ENCODE data around the gene CAMP.
"Not testable (repeated sequence)": the region's sequence is repeated elsewhere in the genome, so short reads cannot be mapped to it uniquely, and the experiment has no call there.

Gene CAMP

GRCh38 chr3:48196611-48197010 is 26.7 kb upstream of the CAMP start:
- H3K4me1 Mint-ChIP-seq (ENCODE audit: low read depth) = no peaks in the 10 kb centered on the region

GRCh38 chr3:48199117-48199516 is 24.2 kb upstream of the CAMP start:
- no peak overlapping the region for H3K27ac Mint-ChIP-seq
- no peaks in the 10 kb centered on the region for H3K36me3 Mint-ChIP-seq
- H3K4me3 Mint-ChIP-seq = no peak overlapping the region
- no peaks in the 10 kb centered on the region for H3K9me3 Mint-ChIP-seq (ENCODE audit: low read depth)
- H3K27me3 Mint-ChIP-seq = no peaks in the 10 kb centered on the region
- H3K4me1 Mint-ChIP-seq (ENCODE audit: low read depth) = no peaks in the 10 kb centered on the region

More at GRCh38 chr3:48196611-48197010, 26.7 kb upstream of the CAMP start:
- no peaks in the 10 kb centered on the region for H3K9me3 Mint-ChIP-seq (ENCODE audit: low read depth)
- no peak overlapping the region for H3K4me3 Mint-ChIP-seq
- H3K27me3 Mint-ChIP-seq = no peaks in the 10 kb centered on the region
- H3K36me3 Mint-ChIP-seq = no peaks in the 10 kb centered on the region
- no peak overlapping the region for H3K27ac Mint-ChIP-seq

- no peak overlapping the region for H3K27ac Mint-ChIP-seq
- no peaks in the 10 kb centered on the region for H3K27me3 Mint-ChIP-seq
- H3K9me3 Mint-ChIP-seq (ENCODE audit: low read depth) = no peaks in the 10 kb centered on the region
- no peaks in the 10 kb centered on the region for H3K4me1 Mint-ChIP-seq (ENCODE audit: low read depth)
- no peak overlapping the region for H3K4me3 Mint-ChIP-seq
- no peaks in the 10 kb centered on the region for H3K36me3 Mint-ChIP-seq
These were observed 20.7 kb upstream of the CAMP start for GRCh38 chr3:48202632-48203031.

GRCh38 chr3:48208076-48208475 is 15.2 kb upstream of the CAMP start:
- Mint-ChIP-seq H3K27ac (no peak overlapping the region), H3K9me3 (ENCODE audit: low read depth) (no peaks in the 10 kb centered on the region), H3K36me3 (no peaks in the 10 kb centered on the region), H3K4me3 (no peak overlapping the region), H3K4me1 (ENCODE audit: low read depth) (no peaks in the 10 kb centered on the region), H3K27me3 (no peaks in the 10 kb centered on the region)

- H3K4me1 Mint-ChIP-seq (ENCODE audit: low read depth) = no peaks in the 10 kb centered on the region
- no peaks in the 10 kb centered on the region for H3K36me3 Mint-ChIP-seq
- H3K4me3 Mint-ChIP-seq = no peak overlapping the region
- H3K27ac Mint-ChIP-seq = no peak overlapping the region
- H3K9me3 Mint-ChIP-seq (ENCODE audit: low read depth) = no peaks in the 10 kb centered on the region
- H3K27me3 Mint-ChIP-seq = no peaks in the 10 kb centered on the region
These were observed 13.8 kb upstream of the CAMP start for GRCh38 chr3:48209445-48209844.

- H3K27me3 Mint-ChIP-seq; H3K9me3 Mint-ChIP-seq (ENCODE audit: low read depth); H3K36me3 Mint-ChIP-seq; H3K27ac Mint-ChIP-seq; H3K4me1 Mint-ChIP-seq (ENCODE audit: low read depth); H3K4me3 Mint-ChIP-seq: not testable (repeated sequence)
These were observed 12.8 kb upstream of the CAMP start for GRCh38 chr3:48210534-48210933.

- not testable (repeated sequence) for H3K4me3 Mint-ChIP-seq; H3K27ac Mint-ChIP-seq; H3K27me3 Mint-ChIP-seq; H3K4me1 Mint-ChIP-seq (ENCODE audit: low read depth); H3K36me3 Mint-ChIP-seq; H3K9me3 Mint-ChIP-seq (ENCODE audit: low read depth)
These were observed 11.5 kb upstream of the CAMP start for GRCh38 chr3:48211776-48212175.

GRCh38 chr3:48214225-48214624 is 9.1 kb upstream of the CAMP start:
- no peaks in the 10 kb centered on the region for H3K27me3 Mint-ChIP-seq
- no peak overlapping the region for H3K27ac Mint-ChIP-seq
- H3K9me3 Mint-ChIP-seq (ENCODE audit: low read depth) = no peaks in the 10 kb centered on the region

GRCh38 chr3:48215019-48215418 is 8.3 kb upstream of the CAMP start:
- H3K4me1 Mint-ChIP-seq (ENCODE audit: low read depth) = no peaks in the 10 kb centered on the region
- H3K27ac Mint-ChIP-seq = no peak overlapping the region
- H3K36me3 Mint-ChIP-seq = no peaks in the 10 kb centered on the region
- no peak overlapping the region for H3K4me3 Mint-ChIP-seq
- H3K27me3 Mint-ChIP-seq = no peaks in the 10 kb centered on the region
- no peaks in the 10 kb centered on the region for H3K9me3 Mint-ChIP-seq (ENCODE audit: low read depth)

More at GRCh38 chr3:48214225-48214624, 9.1 kb upstream of the CAMP start:
- no peaks in the 10 kb centered on the region for H3K36me3 Mint-ChIP-seq
- H3K4me3 Mint-ChIP-seq = no peak overlapping the region
- H3K4me1 Mint-ChIP-seq (ENCODE audit: low read depth) = no peaks in the 10 kb centered on the region

GRCh38 chr3:48215466-48215865 is 7.8 kb upstream of the CAMP start:
- no peaks in the 10 kb centered on the region for H3K36me3 Mint-ChIP-seq
- H3K9me3 Mint-ChIP-seq (ENCODE audit: low read depth) = no peaks in the 10 kb centered on the region
- H3K27ac Mint-ChIP-seq = no peak overlapping the region
- no peaks in the 10 kb centered on the region for H3K4me1 Mint-ChIP-seq (ENCODE audit: low read depth)
- no peaks in the 10 kb centered on the region for H3K27me3 Mint-ChIP-seq
- H3K4me3 Mint-ChIP-seq = no peak overlapping the region

- Mint-ChIP-seq H3K4me3 (no peak overlapping the region), H3K36me3 (no peaks in the 10 kb centered on the region), H3K27me3 (no peaks in the 10 kb centered on the region), H3K4me1 (ENCODE audit: low read depth) (no peaks in the 10 kb centered on the region), H3K9me3 (ENCODE audit: low read depth) (no peaks in the 10 kb centered on the region), H3K27ac (no peak overlapping the region)
These were observed 7.4 kb upstream of the CAMP start for GRCh38 chr3:48215876-48216275.

GRCh38 chr3:48217449-48217848 is 5.8 kb upstream of the CAMP start:
- Mint-ChIP-seq H3K4me3 (no peak overlapping the region), H3K36me3 (no peaks in the 10 kb centered on the region), H3K4me1 (ENCODE audit: low read depth) (no peaks in the 10 kb centered on the region), H3K27me3 (no peaks in the 10 kb centered on the region), H3K9me3 (ENCODE audit: low read depth) (no peaks in the 10 kb centered on the region), H3K27ac (no peak overlapping the region)

GRCh38 chr3:48218537-48218936 is 4.8 kb upstream of the CAMP start:
- no peaks in the 10 kb centered on the region for H3K4me1 Mint-ChIP-seq (ENCODE audit: low read depth)
- no peak overlapping the region for H3K27ac Mint-ChIP-seq
- H3K36me3 Mint-ChIP-seq = no peaks in the 10 kb centered on the region
- no peak overlapping the region for H3K4me3 Mint-ChIP-seq
- no peaks in the 10 kb centered on the region for H3K27me3 Mint-ChIP-seq
- no peaks in the 10 kb centered on the region for H3K9me3 Mint-ChIP-seq (ENCODE audit: low read depth)

- Mint-ChIP-seq H3K36me3 (no peaks in the 10 kb centered on the region), H3K9me3 (ENCODE audit: low read depth) (no peaks in the 10 kb centered on the region), H3K4me1 (ENCODE audit: low read depth) (no peaks in the 10 kb centered on the region), H3K27me3 (no peaks in the 10 kb centered on the region), H3K4me3 (no peak overlapping the region), H3K27ac (no peak overlapping the region)
These were observed 3.8 kb upstream of the CAMP start for GRCh38 chr3:48219543-48219942.

- Mint-ChIP-seq H3K27ac (no peak overlapping the region), H3K36me3 (no peaks in the 10 kb centered on the region), H3K4me1 (ENCODE audit: low read depth) (no peaks in the 10 kb centered on the region), H3K4me3 (no peak overlapping the region), H3K9me3 (ENCODE audit: low read depth) (no peaks in the 10 kb centered on the region), H3K27me3 (no peaks in the 10 kb centered on the region)
These were observed 2.5 kb upstream of the CAMP start for GRCh38 chr3:48220746-48221145.

GRCh38 chr3:48225587-48225986 is 2.3 kb downstream of the CAMP start:
- H3K27me3 Mint-ChIP-seq = no peaks in the 10 kb centered on the region
- H3K4me3 Mint-ChIP-seq = no peak overlapping the region
- no peaks in the 10 kb centered on the region for H3K9me3 Mint-ChIP-seq (ENCODE audit: low read depth)
- no peak overlapping the region for H3K27ac Mint-ChIP-seq
- no peaks in the 10 kb centered on the region for H3K36me3 Mint-ChIP-seq
- H3K4me1 Mint-ChIP-seq (ENCODE audit: low read depth) = peaks cover 12% of the 10 kb centered on the region

- Mint-ChIP-seq H3K27me3 (no peaks in the 10 kb centered on the region), H3K4me1 (ENCODE audit: low read depth) (peaks cover 12% of the 10 kb centered on the region), H3K9me3 (ENCODE audit: low read depth) (no peaks in the 10 kb centered on the region), H3K27ac (no peak overlapping the region), H3K36me3 (no peaks in the 10 kb centered on the region), H3K4me3 (no peak overlapping the region)
These were observed 3.6 kb downstream of the CAMP start for GRCh38 chr3:48226939-48227338.

Data from activated naive CD8-positive, alpha-beta T cell (primary cell).